Endothelial cell of umbilical vein (primary cell): ENCODE measurements around the gene CACNA1A. TPM values are rescaled to one million over a fixed set of nuclear protein-coding genes. Genes with fewer than 3 reads are reported as not detected.

Experiments used
- BruUV-seq: library from RNA; stranded (reverse); fragments of 400-500 nt; replicated peaks from 2 replicates; lab custom pipeline; 2021; lab: Mats Ljungman, UMichigan
- CTCF ChIA-PET: fragments of 300-600, 350-600 bp; sonication (Branson Sonifier 250); formaldehyde crosslinking; loops from one replicate; lab custom pipeline; 2021; ENCODE audit warnings: antibody characterized with exemption, inconsistent platforms; lab: Charles Lee
- POLR2A ChIA-PET: fragments of 300-600, 350-600 bp; sonication (Branson Sonifier 250); formaldehyde crosslinking; loops from one replicate; lab custom pipeline; 2021; ENCODE audit warnings: antibody characterized with exemption, inconsistent platforms; lab: Charles Lee
- DNase-seq: peaks from one replicate; pipeline ENCODE4 v3.0.0-alpha.2; 2011; ENCODE audit warnings: low read depth, low spot score
- FAIRE-seq: peaks from 2 replicates; lab custom pipeline; 2011; peaks lifted over from hg19 to GRCh38; lab: Jason Lieb, UNC
- H2AFZ ChIP-seq: 2 replicates; pipeline ENCODE4 v1.6.0; 2012; ENCODE audit warnings: low read depth, low read length, control low read depth, inconsistent platforms
- H3K27ac ChIP-seq: 2 replicates; pipeline ENCODE4 v1.5.1; 2011; ENCODE audit warnings: low read depth, mild to moderate bottlenecking, control low read depth, low read length, moderate library complexity; ENCODE audit not compliant: insufficient read depth
- H3K27me3 ChIP-seq, 2 experiments: 2 replicates each; pipeline versions ENCODE4 v1.6.0 to v1.6.1; 2011; ENCODE audit warnings: low read length in 2 of 2, mixed read lengths in 1 of 2; ENCODE audit not compliant: control insufficient read depth in 2 of 2, insufficient read depth in 2 of 2
- H3K36me3 ChIP-seq, 2 experiments: 2 replicates in 1 of 2; 3 replicates in 1 of 2; pipeline ENCODE4 v1.5.1; 2011; ENCODE audit warnings: low read length in 2 of 2, mild to moderate bottlenecking in 1 of 2, moderate library complexity in 1 of 2; ENCODE audit not compliant: control insufficient read depth in 2 of 2, insufficient read depth in 2 of 2; ENCODE audit errors: extremely low read depth in 1 of 2
- H3K4me1 ChIP-seq: 3 replicates; pipeline ENCODE4 v1.5.1; 2011; ENCODE audit warnings: mild to moderate bottlenecking, low read length; ENCODE audit not compliant: control insufficient read depth, insufficient read depth; ENCODE audit errors: extremely low read depth
- H3K4me2 ChIP-seq: 2 replicates; pipeline ENCODE4 v1.6.1; 2011; ENCODE audit warnings: low read length, control low read depth, mixed read lengths; ENCODE audit not compliant: insufficient read depth
- H3K4me3 ChIP-seq, 3 experiments: fragments of 200-600 bp in 1 of 3; sonication (generic), shearing (Covaris generic) in 1 of 3; replicated peaks in 1 of 3; 2 replicates each; pipeline ENCODE4 v1.5.1; 2011 to 2016; ENCODE audit warnings: control low read depth in 3 of 3, low read length in 3 of 3, mild to moderate bottlenecking in 2 of 3, inconsistent platforms in 1 of 3, low read depth in 1 of 3, moderate library complexity in 1 of 3; ENCODE audit not compliant: insufficient read depth in 1 of 3
- H3K79me2 ChIP-seq: 2 replicates; pipeline ENCODE4 v1.6.0; 2012; ENCODE audit warnings: low read length, inconsistent platforms; ENCODE audit not compliant: control insufficient read depth, insufficient read depth
- H3K9ac ChIP-seq: replicated peaks from 2 replicates; pipeline ENCODE3; 2011; ENCODE audit warnings: low read length, control low read depth; ENCODE audit not compliant: insufficient read depth; ENCODE audit errors: extremely low read depth
- H3K9me1 ChIP-seq: replicated peaks from 3 replicates; pipeline ENCODE4 v1.6.0; 2011; ENCODE audit warnings: mild to moderate bottlenecking, low read length; ENCODE audit not compliant: control insufficient read depth, insufficient read depth; ENCODE audit errors: extremely low read depth
- H3K9me3 ChIP-seq: replicated peaks from 2 replicates; pipeline ENCODE4 v1.5.1; 2012; ENCODE audit warnings: low read length, inconsistent platforms; ENCODE audit not compliant: control insufficient read depth, insufficient read depth
- H4K20me1 ChIP-seq: replicated peaks from 2 replicates; pipeline ENCODE3; 2011; ENCODE audit warnings: mild to moderate bottlenecking, low read length; ENCODE audit not compliant: control insufficient read depth, insufficient read depth; ENCODE audit errors: extremely low read depth
- EZH2 ChIP-seq: IDR thresholded peaks from 2 replicates; pipeline ENCODE4 v1.6.1; 2012; ENCODE audit warnings: borderline replicate concordance, low read depth, mild to moderate bottlenecking, moderate library complexity, low read length, inconsistent platforms; ENCODE audit not compliant: severe bottlenecking
- FOS ChIP-seq: IDR thresholded peaks from 2 replicates; pipeline ENCODE4 v1.6.1; 2011; ENCODE audit warnings: mild to moderate bottlenecking, low read length, moderate library complexity, borderline replicate concordance; ENCODE audit not compliant: insufficient read depth
- GATA2 ChIP-seq: IDR thresholded peaks from 2 replicates; pipeline ENCODE4 v1.7.0; 2011; ENCODE audit warnings: low read depth, mild to moderate bottlenecking, moderate library complexity, mixed read lengths, low read length; ENCODE audit not compliant: insufficient read length, insufficient read depth
- JUN ChIP-seq: IDR thresholded peaks from 2 replicates; pipeline ENCODE4 v1.6.1; 2011; ENCODE audit warnings: borderline replicate concordance, low read depth; ENCODE audit not compliant: insufficient read length, insufficient read depth
- MAX ChIP-seq: IDR thresholded peaks from 2 replicates; pipeline ENCODE4 v1.6.1; 2011; ENCODE audit not compliant: insufficient read depth, insufficient read length
- MYC ChIP-seq: IDR thresholded peaks from one replicate; pipeline ENCODE4 v1.6.1; 2011; ENCODE audit warnings: mild to moderate bottlenecking, low read depth, low read length
- POLR2A ChIP-seq: IDR thresholded peaks from 2 replicates; pipeline ENCODE4 v1.6.1; 2012; ENCODE audit warnings: low read depth, mild to moderate bottlenecking, control low read depth, low read length
- POLR2AphosphoS5 ChIP-seq: IDR thresholded peaks from 2 replicates; pipeline ENCODE4 v1.6.1; 2012; ENCODE audit warnings: low read depth, mild to moderate bottlenecking, control low read depth, low read length, moderate library complexity; ENCODE audit not compliant: insufficient read depth
- dilution Hi-C: fragments of 300-500 bp; cut with MboI; formaldehyde crosslinking; loops from one replicate; pipeline ENCODE4 v1.15.0; 2019; ENCODE audit warnings: low sequenced_read_pairs; ENCODE audit not compliant: extremely low pct_ligation_motif_present
- intact Hi-C: fragments of 100-400 bp; cut with micrococcal nuclease; formaldehyde crosslinking; loops from one replicate; pipeline ENCODE4 v1.10.0; 2022
- polyA plus RNA-seq, 4 experiments: library from polyadenylated mRNA; depleted of rRNA in 3 of 4; stranded (reverse) in 3 of 4; unstranded in 1 of 4; fragments of >200 nt; gene quantifications; 2 replicates each; pipeline versions ENCODE4 v1.2.1 to v1.2.3, GENCODE V29; 2011 to 2012; ENCODE audit warnings: missing spikeins in 1 of 4
- total RNA-seq: library from RNA; stranded (reverse); gene quantifications from 2 replicates; pipeline ENCODE4 v1.2.3, GENCODE V29; 2021
- TF ChIP-seq, protein P1 (sequence below), 2 donors: IDR thresholded peaks; 1 replicate in 1 of 2; 2 replicates in 1 of 2; pipeline ENCODE4 v1.5.1; 2011; ENCODE audit warnings: low read length in 2 of 2, mild to moderate bottlenecking in 2 of 2, moderate library complexity in 2 of 2, control low read depth in 1 of 2, inconsistent platforms in 1 of 2, low read depth in 1 of 2; ENCODE audit not compliant: insufficient read depth in 1 of 2; ENCODE audit errors: extremely low read depth in 1 of 2

Gene CACNA1A
- total and polyA plus RNA-seq, 2 donors (not counting 3 experiments of a cell fraction or from before 2014, with no cell fraction given) = 0.17 to 0.38 TPM

DNA sequence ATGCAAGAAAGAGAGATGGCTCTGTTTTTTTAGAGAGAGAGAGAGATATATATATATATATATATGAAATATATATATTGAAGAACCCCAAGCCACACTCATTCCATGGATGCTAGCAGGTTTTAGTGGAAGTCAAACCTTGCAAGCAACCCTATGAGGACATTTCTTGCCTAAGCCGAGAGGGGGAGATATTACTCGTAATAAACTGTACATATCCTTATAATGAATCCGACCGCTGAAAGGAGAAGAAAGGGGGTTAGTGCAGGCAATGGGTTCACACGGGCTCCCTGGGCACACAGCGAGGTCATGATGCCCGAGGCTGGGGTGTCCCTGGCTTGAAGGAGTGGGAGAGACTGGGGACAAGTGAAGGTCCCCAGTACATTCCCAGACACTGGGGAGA lies 277.7 kb downstream of the CACNA1A start:
- H3K36me3 ChIP-seq = no peaks in the 10 kb centered on the region
- no peaks in the 10 kb centered on the region for H4K20me1 ChIP-seq
- POLR2A ChIA-PET = no interaction called here
- no peaks in the 10 kb centered on the region for H3K4me1 ChIP-seq
- no peak overlapping the region for H3K9ac ChIP-seq
- DNase-seq = no peak
- dilution Hi-C loops (no loop called here), intact Hi-C loops (no loop called here)
- no peak overlapping the region for H2AFZ ChIP-seq
- H3K4me2 ChIP-seq = no peak overlapping the region
- no TSS peak for BruUV-seq
- no peaks in the 10 kb centered on the region for H3K79me2 ChIP-seq
- TF ChIP-seq POLR2A (no peak), MAX (no peak), EZH2 (no peak), FOS (no peak), MYC (no peak), GATA2 (no peak), JUN (no peak), POLR2AphosphoS5 (no peak)
- TF ChIP-seq, protein P1, sequence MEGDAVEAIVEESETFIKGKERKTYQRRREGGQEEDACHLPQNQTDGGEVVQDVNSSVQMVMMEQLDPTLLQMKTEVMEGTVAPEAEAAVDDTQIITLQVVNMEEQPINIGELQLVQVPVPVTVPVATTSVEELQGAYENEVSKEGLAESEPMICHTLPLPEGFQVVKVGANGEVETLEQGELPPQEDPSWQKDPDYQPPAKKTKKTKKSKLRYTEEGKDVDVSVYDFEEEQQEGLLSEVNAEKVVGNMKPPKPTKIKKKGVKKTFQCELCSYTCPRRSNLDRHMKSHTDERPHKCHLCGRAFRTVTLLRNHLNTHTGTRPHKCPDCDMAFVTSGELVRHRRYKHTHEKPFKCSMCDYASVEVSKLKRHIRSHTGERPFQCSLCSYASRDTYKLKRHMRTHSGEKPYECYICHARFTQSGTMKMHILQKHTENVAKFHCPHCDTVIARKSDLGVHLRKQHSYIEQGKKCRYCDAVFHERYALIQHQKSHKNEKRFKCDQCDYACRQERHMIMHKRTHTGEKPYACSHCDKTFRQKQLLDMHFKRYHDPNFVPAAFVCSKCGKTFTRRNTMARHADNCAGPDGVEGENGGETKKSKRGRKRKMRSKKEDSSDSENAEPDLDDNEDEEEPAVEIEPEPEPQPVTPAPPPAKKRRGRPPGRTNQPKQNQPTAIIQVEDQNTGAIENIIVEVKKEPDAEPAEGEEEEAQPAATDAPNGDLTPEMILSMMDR (IDR thresholded peaks at IDR 0.05; ENCODE audit: extremely low read depth in 1 of 2, insufficient read depth in 1 of 2, low read depth in 1 of 2, low read length in 2 of 2) = no peak
- no peak for FAIRE-seq
- H3K9me1 ChIP-seq = no peaks in the 10 kb centered on the region
- no peak overlapping the region for H3K27ac ChIP-seq
- H3K27me3 ChIP-seq = peaks cover 0 to 2% of the 10 kb centered on the region in 2 experiments
- H3K9me3 ChIP-seq = no peaks in the 10 kb centered on the region
- CTCF ChIA-PET = no interaction called here
- no peak overlapping the region for H3K4me3 ChIP-seq
